Progenitor cell of endocrine pancreas (in vitro differentiated cells): Measurements from ENCODE around the gene PADI6. TPM values are rescaled to one million over a fixed set of nuclear protein-coding genes. Genes with fewer than 3 reads are reported as not detected.
A peak's percentile ranks its signal among the peaks of the same experiment; 100 is the strongest.

Source experiments
- DNase-seq: peaks from one replicate; pipeline ENCODE4 v3.0.0; 2021; ENCODE audit warnings: low spot score; ENCODE audit not compliant: unreplicated experiment
- H3K27ac Mint-ChIP-seq: 2 replicates; pipeline ENCODE4 v1.8.0; 2021; ENCODE audit warnings: mild to moderate bottlenecking, moderate library complexity, mixed read lengths
- H3K27me3 Mint-ChIP-seq: 2 replicates; pipeline ENCODE4 v1.8.0; 2021; ENCODE audit warnings: mixed read lengths
- H3K36me3 Mint-ChIP-seq: 2 replicates; pipeline ENCODE4 v1.8.0; 2022; ENCODE audit warnings: mixed read lengths; ENCODE audit not compliant: insufficient read depth
- H3K4me1 Mint-ChIP-seq: 2 replicates; pipeline ENCODE4 v1.8.0; 2021; ENCODE audit warnings: low read depth, mixed read lengths
- H3K4me3 Mint-ChIP-seq: 2 replicates; pipeline ENCODE4 v1.8.0; 2021; ENCODE audit warnings: low read depth, mild to moderate bottlenecking, moderate library complexity, mixed read lengths
- H3K9me3 Mint-ChIP-seq: 2 replicates; pipeline ENCODE4 v1.8.0; 2021; ENCODE audit warnings: low read depth, mixed read lengths
- total RNA-seq: library from RNA; stranded (reverse); gene quantifications from 2 replicates; pipeline ENCODE4 v1.2.1, GENCODE V29; 2021
- TF ChIP-seq, protein P1 (sequence below): fragments of 200-600 bp; sonication (generic); IDR thresholded peaks from one replicate; pipeline ENCODE4 v1.5.0; 2021; ENCODE audit warnings: antibody characterized with exemption, mild to moderate bottlenecking; ENCODE audit not compliant: unreplicated experiment

Gene PADI6
- total RNA-seq, 1 donor from 2014 or later, result not detected

DNA sequence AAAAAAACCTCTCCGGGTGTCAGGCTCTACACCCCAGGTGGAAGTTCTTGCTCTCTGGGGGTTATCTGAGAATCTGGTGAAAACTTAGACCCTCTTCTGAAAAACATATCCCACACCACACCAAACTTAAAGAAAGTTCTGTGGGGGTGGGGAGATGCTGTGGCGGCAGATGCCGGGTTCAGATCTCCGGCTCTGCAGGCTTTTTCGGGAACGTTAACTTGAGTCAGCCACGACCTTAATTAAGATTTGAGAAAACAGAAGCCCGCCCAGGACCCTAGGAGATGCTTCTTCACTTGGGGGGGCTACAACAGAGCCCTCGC lies 65.2 kb downstream of the PADI6 start:
- peaks cover 3% of the 10 kb centered on the region for H3K36me3 Mint-ChIP-seq
- TF ChIP-seq, protein P1, sequence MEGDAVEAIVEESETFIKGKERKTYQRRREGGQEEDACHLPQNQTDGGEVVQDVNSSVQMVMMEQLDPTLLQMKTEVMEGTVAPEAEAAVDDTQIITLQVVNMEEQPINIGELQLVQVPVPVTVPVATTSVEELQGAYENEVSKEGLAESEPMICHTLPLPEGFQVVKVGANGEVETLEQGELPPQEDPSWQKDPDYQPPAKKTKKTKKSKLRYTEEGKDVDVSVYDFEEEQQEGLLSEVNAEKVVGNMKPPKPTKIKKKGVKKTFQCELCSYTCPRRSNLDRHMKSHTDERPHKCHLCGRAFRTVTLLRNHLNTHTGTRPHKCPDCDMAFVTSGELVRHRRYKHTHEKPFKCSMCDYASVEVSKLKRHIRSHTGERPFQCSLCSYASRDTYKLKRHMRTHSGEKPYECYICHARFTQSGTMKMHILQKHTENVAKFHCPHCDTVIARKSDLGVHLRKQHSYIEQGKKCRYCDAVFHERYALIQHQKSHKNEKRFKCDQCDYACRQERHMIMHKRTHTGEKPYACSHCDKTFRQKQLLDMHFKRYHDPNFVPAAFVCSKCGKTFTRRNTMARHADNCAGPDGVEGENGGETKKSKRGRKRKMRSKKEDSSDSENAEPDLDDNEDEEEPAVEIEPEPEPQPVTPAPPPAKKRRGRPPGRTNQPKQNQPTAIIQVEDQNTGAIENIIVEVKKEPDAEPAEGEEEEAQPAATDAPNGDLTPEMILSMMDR, result no peak
- no peak for DNase-seq
- H3K27ac Mint-ChIP-seq, result peak overlapping the region; percentile 63
- H3K9me3 Mint-ChIP-seq, result no peaks in the 10 kb centered on the region
- H3K4me3 Mint-ChIP-seq, result peak overlapping the region; percentile 77
- peaks cover 22% of the 10 kb centered on the region for H3K4me1 Mint-ChIP-seq
- H3K27me3 Mint-ChIP-seq, result peaks cover 22% of the 10 kb centered on the region

DNA sequence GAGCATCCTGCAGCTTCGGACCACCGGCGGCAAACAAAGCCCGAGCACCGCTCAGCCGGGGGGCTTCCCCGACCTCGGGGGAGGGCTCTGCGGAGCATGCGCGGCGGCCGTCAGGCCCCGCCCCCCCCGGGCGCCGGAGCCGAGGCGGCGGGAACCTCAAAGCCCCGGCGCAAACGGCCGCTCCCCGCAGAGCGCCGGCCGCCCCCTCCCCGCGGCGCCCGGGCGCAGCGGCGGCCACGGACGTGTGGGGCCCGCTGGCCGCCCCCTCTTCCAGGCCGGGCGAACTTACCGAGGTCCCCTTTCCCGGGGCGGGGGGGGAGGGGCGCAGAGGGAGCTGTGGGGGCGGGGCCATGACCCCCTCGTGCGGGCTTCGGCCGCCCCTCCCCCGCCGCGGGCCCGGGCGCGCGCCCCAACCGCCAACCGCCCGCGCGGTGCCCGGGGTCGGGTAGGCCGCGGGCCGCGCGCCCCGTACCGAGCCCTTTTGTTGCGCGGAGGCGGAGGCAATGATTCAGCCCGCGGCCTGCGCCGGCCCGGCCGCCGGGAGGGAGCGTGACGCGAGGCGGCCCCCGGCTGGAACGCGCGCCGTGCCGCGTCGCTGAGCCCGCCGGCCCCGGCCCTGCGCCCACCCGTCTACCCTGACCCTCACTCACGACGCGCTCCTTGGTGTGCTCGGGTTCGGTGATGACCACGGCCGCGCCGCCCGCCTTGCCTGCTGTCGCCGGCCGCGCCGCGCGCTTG lies 65.8 kb downstream of the PADI6 start:
- peaks cover 3% of the 10 kb centered on the region for H3K36me3 Mint-ChIP-seq

DNA sequence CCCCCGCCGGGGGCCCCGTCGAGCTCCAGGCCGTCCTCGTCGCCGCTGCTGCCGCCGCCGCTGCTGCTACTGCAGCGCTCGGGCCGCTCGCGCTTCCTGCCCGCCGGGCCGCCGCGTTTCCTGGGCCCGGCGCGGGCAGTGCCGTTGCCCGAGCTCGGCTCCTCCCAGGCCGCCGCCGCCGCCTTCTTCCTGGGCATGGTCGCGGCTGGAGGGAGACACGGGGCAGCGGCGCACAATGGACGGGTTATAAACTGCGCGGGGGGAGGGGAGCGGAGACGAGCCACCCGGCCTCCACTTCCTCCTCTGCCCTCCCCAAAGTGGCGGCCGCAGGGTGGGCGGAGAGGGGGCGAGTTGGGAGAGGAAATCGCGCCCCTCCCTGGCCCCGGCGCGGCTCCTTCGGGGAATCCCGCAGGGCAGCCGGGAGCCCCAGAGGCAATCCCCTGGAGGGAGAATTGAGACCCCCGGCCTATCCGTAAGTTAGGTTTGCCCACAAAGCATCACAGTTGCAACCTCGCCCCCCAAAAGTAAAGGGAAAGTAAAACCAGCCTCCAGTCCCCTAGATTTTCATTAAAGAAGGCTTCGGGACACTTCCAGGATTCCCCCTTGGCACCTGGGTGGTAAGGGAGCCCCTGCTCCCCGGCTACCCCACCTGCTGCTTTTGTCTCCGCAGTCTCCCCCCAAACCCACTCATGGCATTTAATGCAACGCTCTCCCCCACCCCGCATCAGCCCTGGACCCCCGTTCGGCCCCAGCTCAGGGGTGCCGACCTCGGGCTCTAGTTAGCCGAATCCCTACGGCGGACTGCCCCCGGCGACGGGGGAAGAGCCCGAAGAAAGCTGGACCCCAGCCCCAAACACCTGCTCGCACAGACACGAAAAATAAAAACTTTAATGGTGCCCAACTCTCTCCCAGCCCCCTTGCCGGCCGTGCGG lies 66.6 kb downstream of the PADI6 start:
- DNase-seq, result peak; percentile 39
- Mint-ChIP-seq H3K36me3 (peaks cover 2% of the 10 kb centered on the region), H3K27me3 (peaks cover 33% of the 10 kb centered on the region), H3K4me1 (peaks cover 23% of the 10 kb centered on the region), H3K9me3 (no peaks in the 10 kb centered on the region), H3K4me3 (peak overlapping the region; percentile 97), H3K27ac (peak overlapping the region; percentile 99)
- TF ChIP-seq, protein P1, result no peak

More for the DNA sequence above, 65.8 kb downstream of the PADI6 start:
- TF ChIP-seq, protein P1, result no peak
- peaks cover 22% of the 10 kb centered on the region for H3K4me1 Mint-ChIP-seq
- H3K27ac Mint-ChIP-seq, result peak overlapping the region; percentile 63
- DNase-seq, result peak; percentile 23
- peaks cover 24% of the 10 kb centered on the region for H3K27me3 Mint-ChIP-seq
- H3K4me3 Mint-ChIP-seq, result peak overlapping the region; percentile 77
- no peaks in the 10 kb centered on the region for H3K9me3 Mint-ChIP-seq

DNA sequence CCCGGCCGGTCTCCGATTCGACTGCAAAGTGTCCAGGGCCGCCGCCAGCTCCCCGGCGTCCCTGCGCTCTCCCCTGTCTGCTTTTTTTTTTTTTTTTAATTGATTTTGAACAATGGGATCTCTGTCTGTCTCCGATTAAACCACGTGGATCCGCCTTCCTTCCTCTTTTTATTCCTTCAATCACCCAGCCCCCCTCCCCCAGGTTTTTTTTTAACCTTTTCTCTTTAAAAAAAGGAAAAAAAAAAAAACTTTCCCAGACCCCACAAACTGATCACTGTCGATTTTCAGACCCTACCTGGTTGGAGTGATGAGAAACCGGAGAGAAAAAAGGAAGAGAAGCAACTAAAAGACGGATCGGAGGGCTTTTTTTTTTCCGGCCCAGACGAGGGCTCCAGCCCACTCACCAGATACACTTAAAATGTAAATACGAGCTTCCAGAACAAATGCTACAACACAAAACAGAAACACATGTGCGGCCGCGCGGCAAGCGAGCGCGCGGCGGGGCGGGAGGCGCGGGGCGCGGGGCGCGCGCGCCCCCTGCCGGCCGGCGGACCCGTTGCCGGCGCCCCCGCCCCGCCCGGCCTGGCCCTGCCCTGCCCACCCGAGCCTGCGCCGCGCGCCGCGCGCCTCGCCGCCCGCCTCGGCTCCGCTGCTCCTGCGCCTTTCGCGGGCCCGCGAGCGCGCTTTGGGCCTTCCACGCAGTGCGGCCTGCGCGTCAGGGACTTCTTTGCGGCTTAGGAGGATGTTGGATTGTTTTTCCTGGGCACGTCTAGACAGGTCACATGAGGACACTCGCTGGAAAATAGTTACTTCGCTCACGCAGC lies 67.5 kb downstream of the PADI6 start, which contains the start of gene RCC2:
RCC2 (minus strand) TSS at position 428 of the 824 bp plus-strand sequence. CDS start 1,163 bp downstream, outside the sequence.
- no peaks in the 10 kb centered on the region for H3K9me3 Mint-ChIP-seq
- H3K4me1 Mint-ChIP-seq, result peaks cover 22% of the 10 kb centered on the region
- peak; percentile 52 for DNase-seq
- TF ChIP-seq, protein P1, result peak; percentile 19
- peaks cover 34% of the 10 kb centered on the region for H3K27me3 Mint-ChIP-seq
- H3K36me3 Mint-ChIP-seq, result no peaks in the 10 kb centered on the region
- peak within 1 kb of the TSS; percentile 99 for H3K27ac Mint-ChIP-seq
- H3K4me3 Mint-ChIP-seq, result peak within 1 kb of the TSS; percentile 97
